ENCODE data around the gene UAP1.

- TF ChIP-seq POLR2A (IDR thresholded peaks at IDR 0.05; ENCODE audit: low read depth) (no peak), CTCF (IDR thresholded peaks at IDR 0.05) (no peak), POLR2AphosphoS5 (IDR thresholded peaks at IDR 0.05) (peak in 1 of 2 donors; percentile 14), EP300 (IDR thresholded peaks at IDR 0.05) (no peak)
Observed at GRCh38 chr1:162635418-162635817, 73.9 kb downstream of the UAP1 start.

Data from esophagus muscularis mucosa (tissue), 4 donors.